HFFc6 (cell line): ENCODE data around the gene PACRG. TPM values are rescaled to one million over a fixed set of nuclear protein-coding genes. Genes with fewer than 3 reads are reported as not detected.
A peak's percentile ranks its signal among the peaks of the same experiment; 100 is the strongest.

Experiments used
- DNase-seq: peaks from one replicate; pipeline ENCODE4 v3.0.0-alpha.2; 2018
- H3K27ac Mint-ChIP-seq: 2 replicates; pipeline ENCODE4 v1.8.0; 2020; ENCODE audit warnings: mild to moderate bottlenecking, mixed read lengths
- H3K27me3 Mint-ChIP-seq: 2 replicates; pipeline ENCODE4 v1.8.0; 2021; ENCODE audit warnings: mild to moderate bottlenecking, moderate library complexity, mixed read lengths; ENCODE audit not compliant: insufficient read depth
- H3K36me3 Mint-ChIP-seq: 2 replicates; pipeline ENCODE4 v1.8.0; 2021; ENCODE audit warnings: low read depth, mixed read lengths
- H3K4me1 Mint-ChIP-seq: 2 replicates; pipeline ENCODE4 v1.8.0; 2020; ENCODE audit warnings: low read depth, mixed read lengths
- H3K4me3 Mint-ChIP-seq: 2 replicates; pipeline ENCODE4 v1.8.0; 2020; ENCODE audit warnings: mild to moderate bottlenecking, moderate library complexity, mixed read lengths
- H3K9me3 Mint-ChIP-seq: 2 replicates; pipeline ENCODE4 v1.8.0; 2020; ENCODE audit warnings: mild to moderate bottlenecking, mixed read lengths
- CTCF ChIP-seq: fragments of 200-600 bp; sonication (generic); IDR thresholded peaks from 2 replicates; pipeline ENCODE4 v1.5.0; 2021; ENCODE audit warnings: antibody characterized with exemption, mild to moderate bottlenecking
- total RNA-seq, 6 experiments: library from RNA; stranded (reverse); fragmentation: NEBNext Ultra II Directional; extraction: Animal tissue kit (Norgen Biotek cat#: 25700); gene quantifications; 2 replicates in 1 of 6; 3 replicates in 5 of 6; pipeline ENCODE4 v1.2.3, GENCODE V29; 2021

The PACRG gene
- total RNA-seq, 6 experiments from 2014 or later = not detected

GRCh38 chr6:162941128-162941527 is 213.4 kb downstream of the PACRG start:
- Mint-ChIP-seq H3K27ac (no peak overlapping the region), H3K27me3 (peaks cover 2% of the 10 kb centered on the region; the same call in 1 of the 2 replicates), H3K9me3 (peaks cover 10% of the 10 kb centered on the region), H3K4me1 (peaks cover 22% of the 10 kb centered on the region), H3K36me3 (peaks cover 12% of the 10 kb centered on the region; the same call in 1 of the 2 replicates), H3K4me3 (no peak overlapping the region)
- no peak for TF ChIP-seq CTCF
- no peak for DNase-seq

DNA sequence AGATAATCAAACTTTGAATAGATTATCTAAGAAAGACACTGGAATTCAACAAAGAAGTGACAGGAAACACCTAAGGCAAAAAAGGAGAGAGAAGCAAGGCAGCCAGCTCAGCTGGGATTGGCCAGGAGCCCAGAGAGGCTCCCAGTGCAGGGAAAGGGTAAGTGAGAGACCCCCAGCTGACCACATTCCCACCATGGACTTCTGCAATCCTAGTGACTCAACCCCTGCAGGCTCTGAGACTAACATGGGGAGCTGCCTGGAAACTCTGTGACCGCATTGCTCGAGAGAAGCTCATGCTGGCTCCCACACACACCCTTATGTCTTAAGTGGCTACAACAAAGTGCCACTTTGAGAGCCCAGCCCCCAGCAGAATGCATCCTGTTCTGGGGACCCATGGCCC is 215.1 kb downstream of the PACRG start:
- H3K4me1 Mint-ChIP-seq = peaks cover 22% of the 10 kb centered on the region
- H3K27me3 Mint-ChIP-seq = peaks cover 3% of the 10 kb centered on the region; the same call in 1 of the 2 replicates
- peaks cover 10% of the 10 kb centered on the region for H3K9me3 Mint-ChIP-seq
- no peak for TF ChIP-seq CTCF
- no peak overlapping the region for H3K4me3 Mint-ChIP-seq
- DNase-seq = peak; percentile 90
- peaks cover 12% of the 10 kb centered on the region; the same call in 1 of the 2 replicates for H3K36me3 Mint-ChIP-seq
- H3K27ac Mint-ChIP-seq = peak overlapping the region; percentile 66

GRCh38 chr6:162943369-162943768 is 215.6 kb downstream of the PACRG start:
- Mint-ChIP-seq H3K36me3 (peaks cover 12% of the 10 kb centered on the region; the same call in 1 of the 2 replicates), H3K4me1 (peaks cover 22% of the 10 kb centered on the region), H3K27me3 (peaks cover 3% of the 10 kb centered on the region; the same call in 1 of the 2 replicates), H3K4me3 (no peak overlapping the region), H3K9me3 (peaks cover 10% of the 10 kb centered on the region), H3K27ac (peak overlapping the region; percentile 66)
- DNase-seq = no peak
- no peak for TF ChIP-seq CTCF

GRCh38 chr6:162951164-162951743 is 223.5 kb downstream of the PACRG start:
- Mint-ChIP-seq H3K36me3 (no peaks in the 10 kb centered on the region), H3K9me3 (no peaks in the 10 kb centered on the region), H3K27ac (no peak overlapping the region), H3K4me1 (no peaks in the 10 kb centered on the region), H3K27me3 (peaks cover 2% of the 10 kb centered on the region; the same call in 1 of the 2 replicates), H3K4me3 (no peak overlapping the region)
- TF ChIP-seq CTCF = no peak
- DNase-seq = no peak

GRCh38 chr6:162952423-162952822 is 224.6 kb downstream of the PACRG start:
- DNase-seq = no peak

More at GRCh38 chr6:162952423-162952822, 224.6 kb downstream of the PACRG start:
- no peaks in the 10 kb centered on the region for H3K36me3 Mint-ChIP-seq
- H3K4me1 Mint-ChIP-seq = no peaks in the 10 kb centered on the region
- no peaks in the 10 kb centered on the region for H3K9me3 Mint-ChIP-seq
- no peak overlapping the region for H3K27ac Mint-ChIP-seq
- H3K27me3 Mint-ChIP-seq = no peaks in the 10 kb centered on the region; the same call in 1 of the 2 replicates
- TF ChIP-seq CTCF = no peak
- no peak overlapping the region for H3K4me3 Mint-ChIP-seq
